SK-N-SH treated with all-trans-retinoic acid at 6 μM for 48 hours (cell line): ENCODE measurements around the gene PCED1A.

Experiments used
- ATAC-seq: fragments of 200-7000 bp; cut with Tn5 transposase; 3 replicates; pipeline ENCODE4 v1.9.1; 2020; ENCODE audit warnings: mild to moderate bottlenecking, moderate library complexity
- ARNTL ChIP-seq: fragments of 450-650 bp; formaldehyde crosslinking; IDR thresholded peaks from 2 replicates; pipeline ENCODE4 v1.5.0; 2020; ENCODE audit warnings: low read depth, mild to moderate bottlenecking, moderate library complexity, borderline replicate concordance
- BACH2 ChIP-seq: fragments of 250-450 bp; sonication (Bioruptor Pico); IDR thresholded peaks from 2 replicates; pipeline ENCODE4 v1.9.0; 2021; ENCODE audit warnings: mild to moderate bottlenecking, borderline replicate concordance
- CREB5 ChIP-seq: fragments of 250-450 bp; sonication (Bioruptor Pico); IDR thresholded peaks from 2 replicates; pipeline ENCODE4 v1.5.1; 2020; ENCODE audit warnings: low read depth, mild to moderate bottlenecking, moderate library complexity
- ESRRG ChIP-seq: fragments of 250-450 bp; sonication (Bioruptor Pico); IDR thresholded peaks from 2 replicates; pipeline ENCODE4 v1.6.1; 2021; ENCODE audit warnings: mild to moderate bottlenecking
- GLIS3 ChIP-seq: fragments of 250-450 bp; sonication (Bioruptor Pico); IDR thresholded peaks from 2 replicates; pipeline ENCODE4 v1.5.0; 2020; ENCODE audit warnings: mild to moderate bottlenecking, moderate library complexity
- OSR1 ChIP-seq: fragments of 250-450 bp; sonication (Bioruptor Pico); IDR thresholded peaks from 2 replicates; pipeline ENCODE4 v1.8.0; 2022; ENCODE audit warnings: moderate library complexity, mild to moderate bottlenecking, inconsistent platforms
- POU6F1 ChIP-seq: fragments of 250-450 bp; sonication (Bioruptor Pico); IDR thresholded peaks from 2 replicates; pipeline ENCODE4 v1.8.0; 2021; ENCODE audit warnings: low read depth, mild to moderate bottlenecking, moderate library complexity, borderline replicate concordance
- PPARA ChIP-seq: fragments of 250-450 bp; sonication (Bioruptor Pico); IDR thresholded peaks from 2 replicates; pipeline ENCODE4 v1.5.0; 2020; ENCODE audit warnings: mild to moderate bottlenecking, borderline replicate concordance
- RARB ChIP-seq: fragments of 250-450 bp; sonication (Bioruptor Pico); IDR thresholded peaks from 2 replicates; pipeline ENCODE4 v1.8.0; 2021; ENCODE audit warnings: mild to moderate bottlenecking, moderate library complexity
- SNAI2 ChIP-seq: fragments of 250-450 bp; sonication (Bioruptor Pico); IDR thresholded peaks from 2 replicates; pipeline ENCODE4 v1.5.0; 2020; ENCODE audit warnings: mild to moderate bottlenecking, moderate library complexity
- TCF4 ChIP-seq: fragments of 250-450 bp; sonication (Bioruptor Pico); IDR thresholded peaks from 2 replicates; pipeline ENCODE4 v1.8.0; 2021; ENCODE audit warnings: mild to moderate bottlenecking, moderate library complexity, borderline replicate concordance
- TOX ChIP-seq: fragments of 250-450 bp; sonication (Bioruptor Pico); IDR thresholded peaks from 2 replicates; pipeline ENCODE4 v1.8.0; 2021; ENCODE audit warnings: mild to moderate bottlenecking, moderate library complexity, borderline replicate concordance
- TSHZ2 ChIP-seq: fragments of 250-450 bp; sonication (Bioruptor Pico); IDR thresholded peaks from 2 replicates; pipeline ENCODE4 v1.5.0; 2020; ENCODE audit warnings: mild to moderate bottlenecking, moderate library complexity
- ZC3H10 ChIP-seq: fragments of 250-450 bp; sonication (Bioruptor Pico); IDR thresholded peaks from 2 replicates; pipeline ENCODE4 v1.5.1; 2021; ENCODE audit warnings: mild to moderate bottlenecking, moderate library complexity
- ZFP30 ChIP-seq: fragments of 450-650 bp; formaldehyde crosslinking; IDR thresholded peaks from 2 replicates; pipeline ENCODE4 v1.5.0; 2022; ENCODE audit warnings: mild to moderate bottlenecking, moderate library complexity
- ZNF565 ChIP-seq: fragments of 450-650 bp; formaldehyde crosslinking; conservative IDR thresholded peaks from 2 replicates; pipeline ENCODE4 v1.5.0; 2020; ENCODE audit warnings: low read depth, mild to moderate bottlenecking, moderate library complexity
- ZNF70 ChIP-seq: fragments of 450-650 bp; formaldehyde crosslinking; IDR thresholded peaks from 2 replicates; pipeline ENCODE4 v1.5.0; 2020; ENCODE audit warnings: mild to moderate bottlenecking, moderate library complexity
- TF ChIP-seq, protein P1 (sequence below): fragments of 250-450 bp; sonication (Bioruptor Pico); IDR thresholded peaks from 2 replicates; pipeline ENCODE4 v1.5.1; 2021; ENCODE audit warnings: mild to moderate bottlenecking, moderate library complexity
- TF ChIP-seq, protein P2 (sequence below): fragments of 250-450 bp; sonication (Bioruptor Pico); IDR thresholded peaks from 2 replicates; pipeline ENCODE4 v1.8.0; 2020; ENCODE audit warnings: mild to moderate bottlenecking, moderate library complexity, borderline replicate concordance

The PCED1A gene

GRCh38 chr20:2836035-2836434 lies 4.4 kb downstream of the PCED1A start (continued):
- TF ChIP-seq CREB5 (no peak), ESRRG (CRISPR knock-in tag) (no peak), GLIS3 (CRISPR knock-in tag) (no peak)

- ATAC-seq: no peak
- TF ChIP-seq, protein P1, sequence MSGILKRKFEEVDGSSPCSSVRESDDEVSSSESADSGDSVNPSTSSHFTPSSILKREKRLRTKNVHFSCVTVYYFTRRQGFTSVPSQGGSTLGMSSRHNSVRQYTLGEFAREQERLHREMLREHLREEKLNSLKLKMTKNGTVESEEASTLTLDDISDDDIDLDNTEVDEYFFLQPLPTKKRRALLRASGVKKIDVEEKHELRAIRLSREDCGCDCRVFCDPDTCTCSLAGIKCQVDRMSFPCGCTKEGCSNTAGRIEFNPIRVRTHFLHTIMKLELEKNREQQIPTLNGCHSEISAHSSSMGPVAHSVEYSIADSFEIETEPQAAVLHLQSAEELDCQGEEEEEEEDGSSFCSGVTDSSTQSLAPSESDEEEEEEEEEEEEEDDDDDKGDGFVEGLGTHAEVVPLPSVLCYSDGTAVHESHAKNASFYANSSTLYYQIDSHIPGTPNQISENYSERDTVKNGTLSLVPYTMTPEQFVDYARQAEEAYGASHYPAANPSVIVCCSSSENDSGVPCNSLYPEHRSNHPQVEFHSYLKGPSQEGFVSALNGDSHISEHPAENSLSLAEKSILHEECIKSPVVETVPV (CRISPR knock-in tag): no peak
- TF ChIP-seq BACH2 (CRISPR knock-in tag) (no peak), POU6F1 (CRISPR knock-in tag) (no peak), ZNF565 (CRISPR knock-in tag) (no peak), ZNF70 (CRISPR knock-in tag) (no peak), RARB (CRISPR knock-in tag) (no peak), OSR1 (CRISPR knock-in tag) (no peak), ARNTL (CRISPR knock-in tag) (no peak), ZFP30 (CRISPR knock-in tag) (no peak), PPARA (no peak), TSHZ2 (CRISPR knock-in tag) (no peak), TOX (no peak), GLIS3 (CRISPR knock-in tag) (no peak), ESRRG (CRISPR knock-in tag) (no peak), SNAI2 (no peak), TCF4 (CRISPR knock-in tag) (no peak)
- TF ChIP-seq, all 23 proteins: peak for 0
These were observed 5.1 kb downstream of the PCED1A start for GRCh38 chr20:2835331-2835796.

DNA sequence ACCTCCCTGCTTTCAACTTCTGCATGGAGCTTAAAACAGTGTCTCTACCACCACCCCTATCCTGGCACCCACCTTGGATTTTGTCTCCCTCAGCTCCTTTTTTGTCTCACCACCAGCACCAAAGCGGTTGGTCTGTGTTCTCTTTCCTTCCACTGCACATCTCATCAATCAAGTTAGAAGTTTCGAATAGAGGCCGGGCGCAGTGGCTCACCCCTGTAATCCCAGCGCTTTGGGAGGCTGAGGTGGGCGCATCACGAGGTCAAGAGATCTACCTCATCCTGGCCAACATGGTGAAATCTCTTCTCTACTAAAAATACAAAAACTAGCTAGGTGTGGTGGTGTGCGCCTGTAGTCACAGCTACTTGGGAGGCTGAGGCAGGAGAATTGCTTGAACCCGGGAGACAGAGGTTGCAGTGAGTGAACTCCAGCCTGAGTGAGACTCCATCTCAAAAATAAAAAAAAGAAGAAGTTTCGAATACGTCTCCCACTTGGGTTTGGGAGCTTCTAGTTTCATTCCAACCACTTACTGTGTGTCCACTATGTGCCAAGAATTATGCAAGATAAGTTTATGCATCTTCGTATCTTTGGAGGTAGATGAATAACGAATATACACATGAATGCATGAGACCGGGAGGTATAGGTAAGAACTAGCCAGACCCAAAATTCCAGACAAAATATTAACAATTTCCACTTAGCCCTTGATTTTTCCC lies 5.9 kb downstream of the PCED1A start:
- ATAC-seq: no peak

More for the DNA sequence above, 5.9 kb downstream of the PCED1A start:
- no peak for TF ChIP-seq ESRRG (CRISPR knock-in tag)
- TF ChIP-seq, protein P1 (CRISPR knock-in tag): no peak
- TF ChIP-seq TSHZ2 (CRISPR knock-in tag): no peak
- no peak for TF ChIP-seq OSR1 (CRISPR knock-in tag)
- TF ChIP-seq PPARA: no peak
- no peak for TF ChIP-seq ZNF565 (CRISPR knock-in tag)
- TF ChIP-seq ZC3H10 (CRISPR knock-in tag): no peak
- no peak for TF ChIP-seq BACH2 (CRISPR knock-in tag)
- TF ChIP-seq, protein P2, sequence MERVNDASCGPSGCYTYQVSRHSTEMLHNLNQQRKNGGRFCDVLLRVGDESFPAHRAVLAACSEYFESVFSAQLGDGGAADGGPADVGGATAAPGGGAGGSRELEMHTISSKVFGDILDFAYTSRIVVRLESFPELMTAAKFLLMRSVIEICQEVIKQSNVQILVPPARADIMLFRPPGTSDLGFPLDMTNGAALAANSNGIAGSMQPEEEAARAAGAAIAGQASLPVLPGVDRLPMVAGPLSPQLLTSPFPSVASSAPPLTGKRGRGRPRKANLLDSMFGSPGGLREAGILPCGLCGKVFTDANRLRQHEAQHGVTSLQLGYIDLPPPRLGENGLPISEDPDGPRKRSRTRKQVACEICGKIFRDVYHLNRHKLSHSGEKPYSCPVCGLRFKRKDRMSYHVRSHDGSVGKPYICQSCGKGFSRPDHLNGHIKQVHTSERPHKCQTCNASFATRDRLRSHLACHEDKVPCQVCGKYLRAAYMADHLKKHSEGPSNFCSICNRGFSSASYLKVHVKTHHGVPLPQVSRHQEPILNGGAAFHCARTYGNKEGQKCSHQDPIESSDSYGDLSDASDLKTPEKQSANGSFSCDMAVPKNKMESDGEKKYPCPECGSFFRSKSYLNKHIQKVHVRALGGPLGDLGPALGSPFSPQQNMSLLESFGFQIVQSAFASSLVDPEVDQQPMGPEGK (CRISPR knock-in tag): no peak
- no peak for TF ChIP-seq ZNF70 (CRISPR knock-in tag)
- TF ChIP-seq ZFP30 (CRISPR knock-in tag): no peak
- TF ChIP-seq CREB5: no peak
